ENCODE results near the gene KDM5C. TPM values are rescaled to one million over a fixed set of nuclear protein-coding genes. Genes with fewer than 3 reads are reported as not detected.
A peak's percentile ranks its signal among the peaks of the same experiment; 100 is the strongest.

KDM5C gene
- total RNA-seq, 1 experiment from 2014 or later, result 89.8 TPM

DNA sequence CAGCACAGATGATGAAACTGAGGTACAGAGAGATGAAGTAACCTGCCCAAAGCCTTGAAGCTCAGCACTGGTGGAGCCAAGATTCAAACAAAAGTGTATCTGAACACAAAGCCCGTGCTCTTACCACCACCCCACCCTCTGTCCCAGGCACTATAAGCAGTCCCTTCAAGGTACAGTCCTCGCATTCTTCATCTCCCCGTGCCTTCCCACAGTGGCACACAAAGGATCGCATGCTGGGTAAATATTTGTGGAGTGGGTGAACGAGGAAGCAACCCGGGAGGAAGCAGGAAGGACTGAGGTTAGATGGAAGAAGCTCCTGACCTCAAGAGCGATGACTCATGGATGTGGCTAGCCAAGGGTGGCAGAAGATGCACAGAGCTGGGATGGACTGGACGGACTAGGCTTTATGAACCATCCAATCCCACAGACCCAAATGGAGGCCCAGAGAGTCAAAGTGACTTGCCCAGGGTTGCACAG is 37.9 kb upstream of the KDM5C start:
- no peaks in the 10 kb centered on the region for H3K27me3 ChIP-seq (ENCODE audit: low read length)
- H3K9ac ChIP-seq (ENCODE audit: low read length), result peak overlapping the region; percentile 76
- DNase-seq (peak; percentile 87), ATAC-seq (peak; percentile 72)
- peak overlapping the region; percentile 71 for H3K4me2 ChIP-seq (ENCODE audit: low read length)
- CTCF ChIA-PET, result interaction anchor here (1.4 kb wide), 1 partner anchor 50 kb away, joined by 4 read pairs; no protein-coding TSS in a partner anchor
- H3K79me2 ChIP-seq (ENCODE audit: low read length), result peaks cover 7% of the 10 kb centered on the region; the same call in 1 of the 2 replicates
- no peak overlapping the region for H2AFZ ChIP-seq (ENCODE audit: low read length)
- H3K9me3 ChIP-seq (ENCODE audit: low read length), result no peaks in the 10 kb centered on the region
- POLR2A ChIA-PET (ENCODE audit: unreplicated experiment), result interaction anchor here (0.6 to 1.1 kb wide), 2 partner anchors 38 to 87 kb away, joined by 4 to 5 read pairs; no protein-coding TSS in a partner anchor
- TF ChIP-seq EZH2 (IDR thresholded peaks at IDR 0.05; ENCODE audit: low read length, unreplicated experiment), result no peak
- no peak for TF ChIP-seq EZH2phosphoT487 (IDR thresholded peaks at IDR 0.05; ENCODE audit: borderline replicate concordance, low read length)
- TF ChIP-seq, protein P1, sequence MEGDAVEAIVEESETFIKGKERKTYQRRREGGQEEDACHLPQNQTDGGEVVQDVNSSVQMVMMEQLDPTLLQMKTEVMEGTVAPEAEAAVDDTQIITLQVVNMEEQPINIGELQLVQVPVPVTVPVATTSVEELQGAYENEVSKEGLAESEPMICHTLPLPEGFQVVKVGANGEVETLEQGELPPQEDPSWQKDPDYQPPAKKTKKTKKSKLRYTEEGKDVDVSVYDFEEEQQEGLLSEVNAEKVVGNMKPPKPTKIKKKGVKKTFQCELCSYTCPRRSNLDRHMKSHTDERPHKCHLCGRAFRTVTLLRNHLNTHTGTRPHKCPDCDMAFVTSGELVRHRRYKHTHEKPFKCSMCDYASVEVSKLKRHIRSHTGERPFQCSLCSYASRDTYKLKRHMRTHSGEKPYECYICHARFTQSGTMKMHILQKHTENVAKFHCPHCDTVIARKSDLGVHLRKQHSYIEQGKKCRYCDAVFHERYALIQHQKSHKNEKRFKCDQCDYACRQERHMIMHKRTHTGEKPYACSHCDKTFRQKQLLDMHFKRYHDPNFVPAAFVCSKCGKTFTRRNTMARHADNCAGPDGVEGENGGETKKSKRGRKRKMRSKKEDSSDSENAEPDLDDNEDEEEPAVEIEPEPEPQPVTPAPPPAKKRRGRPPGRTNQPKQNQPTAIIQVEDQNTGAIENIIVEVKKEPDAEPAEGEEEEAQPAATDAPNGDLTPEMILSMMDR (conservative IDR thresholded peaks at IDR 0.05; ENCODE audit: low read depth, low read length), result no peak
- H3K9me2 ChIP-seq (replicated peaks; ENCODE audit: low read length), result no peaks in the 10 kb centered on the region
- no peaks in the 10 kb centered on the region for H4K20me1 ChIP-seq (ENCODE audit: low read length)
- intact Hi-C loops (cut with micrococcal nuclease), result loop anchor here (1.0 kb wide), 1 partner anchor 18 kb away; the partner anchor contains the start of gene IQSEC2
- no TSS peak for BruUV-seq (replicated peaks)
- H3K36me3 ChIP-seq (ENCODE audit: low read depth, low read length), result no peaks in the 10 kb centered on the region
- no peaks in the 10 kb centered on the region for H3F3A ChIP-seq (ENCODE audit: low read length, unreplicated experiment)
- peak overlapping the region; percentile 23; the same call in 1 of the 2 replicates for H3K4me3 ChIP-seq (ENCODE audit: low read length)
- peak overlapping the region; percentile 98 for H3K27ac ChIP-seq (ENCODE audit: low read length)
- peaks cover 53% of the 10 kb centered on the region for H3K4me1 ChIP-seq (ENCODE audit: insufficient read depth, low read length)

DNA sequence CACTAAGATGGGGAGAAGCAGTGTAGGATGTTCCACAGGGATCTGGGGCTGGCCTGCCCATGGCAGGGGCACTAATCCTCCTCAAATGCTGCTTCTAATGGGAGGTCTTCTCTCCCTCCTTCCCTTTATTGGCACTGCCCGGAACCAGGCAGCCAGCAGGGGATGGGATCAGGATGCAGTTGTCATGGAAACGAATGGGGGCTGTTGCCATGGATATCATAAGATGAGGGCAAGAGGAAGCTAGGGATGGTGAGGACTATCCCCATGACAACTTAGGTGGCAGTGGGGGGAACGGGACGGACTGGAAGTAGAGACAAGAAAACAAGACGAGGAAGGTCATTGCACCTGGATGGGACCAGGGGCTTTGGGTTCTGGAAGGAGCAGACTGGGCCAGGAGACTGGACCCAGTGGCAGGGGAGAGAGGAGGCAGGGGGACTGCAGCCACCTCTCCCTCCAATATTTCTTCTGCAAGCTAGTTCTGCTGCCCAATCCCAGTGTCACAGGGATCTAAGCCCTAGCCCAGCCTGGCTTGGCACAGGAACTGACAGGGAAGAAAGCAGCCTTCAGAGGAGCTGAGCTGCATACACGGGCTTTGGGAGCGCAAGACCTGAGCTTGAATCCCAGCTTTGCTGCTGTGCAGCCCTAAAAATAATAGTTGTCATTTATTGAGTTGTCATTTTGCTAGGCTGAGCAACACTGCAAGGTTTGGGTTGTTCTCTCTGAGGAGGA is 37.3 kb upstream of the KDM5C start:
- intact Hi-C loops (cut with micrococcal nuclease), result no loop called here
- Histone ChIP-seq H3K4me3 (ENCODE audit: low read length) (peak overlapping the region; percentile 22; the same call in 1 of the 2 replicates), H3K9me3 (ENCODE audit: low read length) (no peaks in the 10 kb centered on the region), H3K79me2 (ENCODE audit: low read length) (0 out of 2 replicates have a peak, but pooled peaks cover 7% of the 10 kb centered on the region), H3K27ac (ENCODE audit: low read length) (peak overlapping the region; percentile 98), H3K27me3 (ENCODE audit: low read length) (no peaks in the 10 kb centered on the region), H3F3A (ENCODE audit: low read length, unreplicated experiment) (no peaks in the 10 kb centered on the region), H3K36me3 (ENCODE audit: low read depth, low read length) (no peaks in the 10 kb centered on the region), H3K9ac (ENCODE audit: low read length) (peak overlapping the region; percentile 76), H3K4me1 (ENCODE audit: insufficient read depth, low read length) (peaks cover 47% of the 10 kb centered on the region), H3K4me2 (ENCODE audit: low read length) (peak overlapping the region; percentile 71), H4K20me1 (ENCODE audit: low read length) (no peaks in the 10 kb centered on the region), H2AFZ (ENCODE audit: low read length) (no peak overlapping the region), H3K9me2 (replicated peaks; ENCODE audit: low read length) (no peaks in the 10 kb centered on the region)
- DNase-seq (peak; percentile 6), ATAC-seq (no peak)
- TF ChIP-seq, protein P1 (conservative IDR thresholded peaks at IDR 0.05; ENCODE audit: low read depth, low read length), result no peak
- TF ChIP-seq EZH2phosphoT487 (IDR thresholded peaks at IDR 0.05; ENCODE audit: borderline replicate concordance, low read length) (no peak), EZH2 (IDR thresholded peaks at IDR 0.05; ENCODE audit: low read length, unreplicated experiment) (no peak)
- ChIA-PET POLR2A (ENCODE audit: unreplicated experiment) (interaction anchor here (0.6 to 1.1 kb wide), 2 partner anchors 37 to 86 kb away, joined by 4 to 5 read pairs; no protein-coding TSS in a partner anchor), CTCF (interaction anchor here (1.4 kb wide), 1 partner anchor 51 kb away, joined by 4 read pairs; no protein-coding TSS in a partner anchor)
- BruUV-seq (replicated peaks), result TSS peak; percentile 36

Measured in PC-3 (cell line).